Fibroblast of the conjunctiva (primary cell): ENCODE data around the gene DHRS7.

Source experiments
- DNase-seq: peaks from one replicate; pipeline ENCODE4 v3.0.0-alpha.2; 2010; ENCODE audit warnings: low read depth

The DHRS7 gene

DNA sequence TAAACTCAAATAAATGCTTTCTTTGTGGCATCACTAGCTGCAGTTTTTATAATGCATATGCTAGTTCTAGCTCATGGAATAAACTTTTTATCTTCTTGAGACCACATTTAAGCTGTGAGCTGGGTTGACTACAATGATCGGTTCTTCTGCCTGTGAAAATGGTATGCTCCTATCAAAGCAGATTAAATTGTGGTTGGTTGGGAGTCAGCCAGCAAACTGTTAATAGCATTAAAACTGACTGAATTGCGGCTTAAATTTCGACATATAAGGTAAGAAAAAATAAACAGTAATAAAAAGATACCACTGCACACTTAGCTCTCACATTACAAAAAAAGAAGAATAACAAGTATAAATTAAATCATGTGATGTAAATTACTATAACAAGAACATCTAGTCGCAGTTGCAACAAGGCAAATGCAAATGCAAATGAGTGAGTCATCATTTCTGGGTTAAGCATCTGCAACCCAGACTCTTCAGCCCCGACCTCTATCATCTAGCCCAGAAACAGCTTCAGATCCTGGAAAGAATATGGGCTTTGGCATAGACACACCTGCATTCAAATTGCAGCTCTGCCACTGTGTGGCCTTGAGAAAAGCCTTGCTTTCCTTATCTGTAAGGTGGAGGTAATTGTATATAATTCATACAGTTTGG, 19.8 kb upstream of the DHRS7 start:
- DNase-seq, result no peak

DNA sequence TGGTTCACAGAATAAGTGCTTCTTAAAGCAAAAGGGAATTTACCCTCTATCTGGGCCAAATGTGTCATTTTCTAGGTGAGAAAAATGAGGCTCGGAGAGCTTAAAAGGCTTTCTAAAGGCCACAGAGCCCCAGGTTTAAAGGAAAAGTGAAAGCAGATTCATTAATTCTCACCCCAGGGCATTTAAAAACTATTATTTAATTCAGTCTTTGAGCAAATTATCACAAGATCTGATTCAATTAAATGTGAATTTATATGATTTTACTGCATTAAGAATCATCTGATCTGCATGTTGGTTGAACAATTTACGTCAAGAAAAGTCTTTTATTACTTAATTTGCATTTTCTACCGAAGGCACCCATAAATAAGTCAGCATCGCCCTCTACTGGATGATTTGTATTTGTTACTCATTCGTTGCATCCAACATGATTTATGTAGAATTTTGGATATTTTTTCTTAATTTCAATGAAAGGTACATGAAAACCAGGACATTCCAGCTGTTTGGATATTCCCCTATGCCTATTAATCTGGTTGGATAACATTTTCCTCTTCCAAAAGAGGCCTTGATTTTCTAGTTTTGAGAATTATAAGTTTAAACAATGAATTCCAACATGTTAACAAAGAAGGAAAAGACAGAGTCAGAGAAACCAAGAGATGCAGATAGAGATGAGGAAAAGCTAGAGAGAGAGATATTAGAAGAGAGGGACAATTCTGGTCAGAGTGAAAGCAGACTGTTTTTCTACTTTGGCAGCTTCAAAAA, 19.1 kb upstream of the DHRS7 start:
- DNase-seq, result peak; percentile 75

DNA sequence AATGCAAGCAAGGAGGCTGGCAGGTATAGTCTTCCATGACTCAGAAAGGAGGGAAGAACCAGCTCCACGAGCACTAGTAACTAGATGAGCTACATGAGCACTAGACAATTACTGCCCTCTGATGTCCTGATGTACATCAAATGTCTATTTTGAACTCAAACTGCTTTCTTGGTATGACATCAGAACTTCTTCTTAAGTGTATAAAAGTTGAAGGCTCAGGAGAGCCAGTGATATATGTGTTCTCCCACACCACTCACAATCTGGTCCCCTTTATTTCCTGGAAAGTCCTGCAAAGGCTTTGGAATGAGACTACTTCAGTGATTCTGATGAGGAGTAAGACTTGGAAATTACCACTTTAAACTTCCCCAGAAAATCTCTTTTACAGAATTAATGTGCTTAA, 18.5 kb upstream of the DHRS7 start:
- DNase-seq, result no peak

DNA sequence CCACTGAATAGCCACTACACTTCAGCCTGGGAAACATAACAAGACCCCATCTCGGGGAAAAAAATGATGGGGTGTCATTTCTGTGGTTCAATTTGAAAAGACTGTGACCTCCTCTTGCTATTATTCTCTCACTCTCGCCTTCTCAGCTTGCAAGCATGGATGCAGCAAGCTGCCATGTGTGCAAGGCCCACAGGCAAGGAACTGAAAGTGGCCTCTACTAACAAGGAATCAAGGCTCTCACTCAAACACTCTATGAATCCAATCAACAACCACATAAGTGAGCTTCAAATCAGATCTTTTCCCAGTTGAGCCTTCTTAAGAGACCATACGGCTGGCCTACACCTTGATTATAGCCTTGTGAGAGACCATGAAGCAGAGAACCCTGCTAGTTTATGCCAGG, 17.9 kb upstream of the DHRS7 start:
- DNase-seq, result no peak

DNA sequence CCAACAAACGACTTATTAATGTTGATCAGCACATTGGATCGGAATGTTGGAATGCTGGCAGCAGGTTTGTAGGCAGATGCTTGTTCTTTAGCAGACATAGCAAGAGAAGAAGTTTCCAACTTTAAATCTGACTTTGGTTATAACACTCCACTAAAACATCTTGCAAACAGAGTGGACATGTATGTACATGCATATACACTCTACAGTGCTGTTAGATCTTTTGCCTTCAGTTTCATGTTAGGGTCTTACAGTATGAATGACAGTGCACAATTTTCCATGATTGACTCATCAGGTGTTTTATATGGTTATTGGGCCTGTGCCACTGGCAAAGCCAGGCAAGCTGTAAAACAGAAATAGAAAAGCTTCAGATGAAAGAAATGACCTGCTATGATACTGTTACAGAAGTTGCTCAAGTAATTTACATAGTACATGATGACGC, 14.3 kb upstream of the DHRS7 start:
- no peak for DNase-seq

DNA sequence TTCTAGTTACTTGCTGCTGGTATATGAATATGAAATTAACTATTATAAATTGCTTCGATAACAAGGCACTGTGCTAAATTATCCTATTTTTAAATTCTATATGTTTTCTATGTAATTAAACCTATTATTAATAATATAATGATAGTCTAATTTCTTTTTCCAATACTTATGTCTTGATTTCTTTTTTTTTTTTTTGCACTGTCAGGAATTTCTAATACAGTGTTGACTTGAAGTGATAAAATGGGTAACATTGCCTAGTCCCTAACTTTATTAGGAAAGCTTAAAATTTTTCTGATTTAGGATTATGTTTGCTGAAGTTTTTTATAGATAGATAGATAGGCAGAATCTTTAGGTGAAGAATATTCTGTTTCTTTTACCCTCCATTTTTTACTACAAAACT, 13.6 kb upstream of the DHRS7 start:
- DNase-seq, result no peak

DNA sequence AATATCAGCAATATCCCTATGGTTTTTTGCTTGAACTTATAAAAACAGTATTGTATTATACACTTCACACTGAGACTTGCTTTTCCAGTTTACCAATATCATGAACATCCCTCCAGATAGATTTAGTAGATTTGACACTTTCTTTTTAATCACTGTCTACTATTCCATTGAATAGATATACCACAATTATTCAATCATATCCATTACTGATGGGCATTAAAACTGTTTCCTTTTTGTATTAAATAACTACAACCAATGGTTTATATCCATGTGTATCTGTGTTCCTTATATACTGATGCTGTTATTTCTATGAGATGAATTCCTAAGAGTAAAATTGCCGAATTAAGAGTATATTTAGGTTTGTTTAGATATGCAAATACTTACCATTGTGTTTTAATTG, 13.0 kb upstream of the DHRS7 start:
- DNase-seq, result no peak

DNA sequence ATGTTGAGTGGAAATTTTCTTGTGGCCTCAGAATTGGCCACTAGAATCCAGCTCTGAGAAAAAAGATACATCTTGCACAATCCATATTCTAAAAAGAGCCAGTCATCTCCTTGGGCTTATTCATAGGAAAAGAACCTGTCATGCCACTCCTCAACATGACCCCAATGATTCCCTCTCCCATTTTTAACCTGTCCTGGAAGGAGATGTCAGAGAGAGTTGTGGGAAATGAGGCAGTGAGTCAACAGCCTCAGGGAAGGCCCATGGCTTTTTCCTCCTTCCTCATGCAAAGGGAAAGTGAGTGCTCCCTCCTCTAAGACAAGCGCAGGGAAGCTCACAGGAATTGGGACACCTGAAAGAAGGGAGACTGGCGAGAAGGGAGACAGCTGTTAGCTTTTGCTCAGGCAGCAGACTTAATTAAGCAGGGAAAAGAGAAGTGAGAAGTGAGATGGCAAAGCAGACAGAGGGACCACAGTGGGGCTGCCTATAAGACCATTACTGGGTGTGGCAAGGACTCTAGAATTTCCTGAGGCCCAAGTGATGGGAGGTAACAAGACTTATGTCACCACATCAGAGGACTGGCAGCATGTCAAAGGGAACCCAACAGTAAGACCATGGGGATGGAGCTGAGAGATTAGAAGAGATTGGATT, 10.2 kb upstream of the DHRS7 start:
- no peak for DNase-seq

DNA sequence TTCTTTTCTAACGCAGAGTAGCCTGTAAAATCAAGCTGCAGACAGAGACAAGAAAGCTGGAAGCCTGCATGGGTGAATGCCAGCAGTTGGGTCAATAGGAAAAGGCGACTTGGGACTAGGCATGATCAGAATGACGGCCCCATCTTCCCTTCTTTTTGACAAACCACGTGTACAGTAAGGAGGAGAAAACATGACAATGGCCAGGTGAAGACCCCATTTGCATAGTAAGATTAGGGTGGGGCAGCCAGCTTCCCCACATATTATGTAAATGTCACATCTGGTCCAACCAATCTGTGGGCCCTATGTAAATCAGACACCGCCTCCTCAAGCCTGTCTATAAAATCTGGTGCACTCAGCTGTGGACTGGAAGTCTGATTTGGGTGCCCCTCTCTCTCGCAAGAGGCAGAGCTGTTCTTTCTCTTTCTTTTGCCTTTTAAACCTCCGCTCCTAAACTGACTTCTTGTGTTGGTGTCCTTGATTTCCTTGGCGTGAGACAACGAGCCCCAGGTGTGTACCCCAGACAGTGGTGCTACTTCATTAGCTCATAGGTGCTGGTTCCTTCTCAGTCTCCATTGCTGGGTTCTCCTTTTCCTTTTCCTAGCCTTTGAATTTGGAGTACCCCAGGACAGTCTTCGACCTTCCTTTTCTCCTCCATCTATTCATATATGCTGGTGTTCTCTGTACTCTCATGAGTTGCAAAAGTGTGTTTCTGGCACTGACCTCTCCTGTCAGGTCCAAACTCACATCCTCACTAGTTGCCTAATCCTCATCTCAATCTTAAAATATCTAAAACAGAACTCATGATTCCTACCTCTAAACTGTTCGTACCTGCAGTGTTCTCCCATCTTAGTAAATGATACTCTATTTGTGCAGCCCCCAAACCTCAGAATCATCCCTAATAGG, 9.4 kb upstream of the DHRS7 start:
- DNase-seq, result no peak

DNA sequence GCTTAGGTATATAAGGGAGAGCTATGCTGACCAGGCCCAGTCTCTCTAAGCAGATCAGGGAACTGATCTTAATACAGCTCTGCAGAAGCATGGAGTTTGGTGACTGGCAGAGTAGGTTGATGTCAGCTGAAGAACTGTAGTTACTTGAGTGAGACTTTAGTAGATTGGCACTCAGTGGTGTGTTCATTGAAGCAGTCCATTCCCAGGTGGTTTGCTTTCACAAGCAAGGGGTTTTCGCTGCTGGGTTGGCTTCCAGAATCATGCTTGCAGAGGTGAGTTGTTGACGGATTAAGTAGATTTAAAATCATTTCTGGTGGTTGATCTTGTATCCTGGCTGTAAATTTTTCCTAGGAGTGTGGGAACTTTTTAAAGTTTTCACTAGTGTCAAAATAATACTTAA, 6.5 kb upstream of the DHRS7 start:
- no peak for DNase-seq

DNA sequence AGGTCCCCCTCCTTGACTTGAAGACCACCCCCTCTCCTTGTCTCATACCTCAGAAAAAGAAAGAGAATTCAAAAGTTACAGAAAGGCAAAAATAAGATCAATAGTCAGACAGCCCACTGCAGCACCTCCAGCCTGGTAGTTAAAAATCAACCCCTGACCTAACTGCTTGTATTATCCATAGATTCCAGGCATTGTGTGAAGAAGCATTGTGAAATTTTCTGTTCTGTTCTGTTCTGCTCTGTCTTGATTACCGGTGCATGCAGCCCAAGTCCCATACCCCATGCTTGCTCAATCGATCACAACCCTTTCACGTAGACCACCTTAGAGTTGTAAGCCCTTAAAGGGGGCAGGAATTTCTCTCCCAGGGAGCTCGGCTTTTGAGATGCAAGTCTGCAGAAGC, 5.8 kb upstream of the DHRS7 start:
- no peak for DNase-seq

DNA sequence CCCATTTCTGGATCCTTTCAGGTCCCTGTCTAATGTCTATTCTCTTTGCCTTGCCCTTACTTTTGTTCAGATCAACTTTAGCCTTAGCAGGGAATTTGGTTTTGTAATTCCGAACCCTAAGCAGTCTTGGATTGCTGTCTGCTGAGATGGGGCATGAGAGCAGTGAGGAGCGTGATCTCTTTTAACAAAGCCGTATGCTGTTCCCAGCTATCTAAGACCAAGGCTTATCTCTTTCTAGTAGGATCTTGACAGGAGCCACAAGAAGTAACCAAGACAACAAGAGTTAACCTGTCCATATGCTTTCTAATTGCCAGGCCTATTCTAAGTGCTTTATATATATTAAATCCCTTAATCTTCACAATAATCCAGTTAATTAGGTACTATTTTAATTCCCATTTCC, 4.5 kb upstream of the DHRS7 start:
- DNase-seq, result no peak

DNA sequence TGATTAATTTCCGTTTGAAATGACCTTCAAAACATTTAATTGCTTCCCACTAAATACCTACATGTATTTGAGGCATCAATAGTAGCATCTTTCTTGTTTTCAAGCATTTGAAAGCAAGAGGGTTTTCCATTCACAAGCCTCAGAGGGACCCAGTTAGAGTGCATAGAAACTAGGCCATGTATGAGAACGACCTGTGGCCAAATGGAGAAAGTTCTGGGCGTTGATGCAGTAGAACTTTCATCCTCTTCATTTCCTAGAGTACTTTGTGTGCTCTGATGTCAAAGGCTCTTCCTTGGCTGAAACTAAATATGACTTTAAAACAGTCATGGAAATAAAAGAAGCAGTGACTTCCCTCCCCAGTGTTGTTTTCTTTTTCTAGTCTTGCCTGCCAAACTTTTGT, 944 bp upstream of the DHRS7 start:
- no peak for DNase-seq

DNA sequence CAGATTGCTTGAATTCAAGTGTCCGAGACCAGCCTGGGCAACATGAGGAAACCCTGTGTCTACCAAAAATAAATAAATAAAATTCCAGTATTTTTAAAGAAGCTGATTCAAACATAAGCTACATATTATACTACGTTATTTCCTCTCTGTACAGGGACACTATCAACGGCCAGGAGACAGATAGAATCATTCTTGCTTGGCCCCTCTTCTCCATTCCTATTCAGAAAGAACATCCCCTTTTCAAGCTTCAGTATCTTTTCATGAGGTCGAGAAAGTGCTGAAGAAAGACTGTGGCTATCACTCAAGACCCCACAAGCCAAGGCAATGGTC, 314 bp upstream of the DHRS7 start:
- DNase-seq, result no peak

DNA sequence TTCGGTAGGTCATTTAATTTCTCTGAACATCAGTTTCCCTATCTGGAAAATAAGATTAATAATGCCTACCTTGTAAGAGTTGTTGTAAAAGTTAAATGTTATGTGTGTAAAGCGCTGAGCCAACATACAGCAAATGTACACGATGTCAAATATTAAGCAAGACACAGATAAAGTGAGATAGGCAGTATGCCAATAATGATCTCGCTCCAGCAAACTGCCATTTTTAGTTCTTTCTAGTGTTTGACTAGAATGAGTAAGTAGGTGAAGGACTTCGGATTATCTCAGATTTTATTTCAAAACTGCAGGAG, 840 bp downstream of the DHRS7 start:
- no peak for DNase-seq

DNA sequence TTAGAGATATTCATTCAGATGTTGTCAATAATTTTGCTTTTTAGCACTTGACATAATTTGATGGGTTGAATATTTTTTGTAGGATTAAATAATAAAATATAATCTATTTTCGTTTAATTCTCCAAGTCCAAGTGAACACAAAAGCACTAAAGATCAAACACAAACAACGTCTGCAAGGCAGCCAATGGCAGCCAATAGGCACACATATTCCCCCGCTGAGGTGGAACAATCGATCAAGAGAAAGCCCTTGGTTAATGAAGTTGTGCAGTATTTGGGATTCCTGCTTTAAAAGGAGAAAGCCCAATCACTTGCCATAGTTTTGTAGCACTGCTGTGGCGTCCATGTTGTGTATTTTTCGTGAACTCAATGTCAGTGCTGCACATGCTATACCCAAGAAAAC, 1.5 kb downstream of the DHRS7 start:
- DNase-seq, result no peak

DNA sequence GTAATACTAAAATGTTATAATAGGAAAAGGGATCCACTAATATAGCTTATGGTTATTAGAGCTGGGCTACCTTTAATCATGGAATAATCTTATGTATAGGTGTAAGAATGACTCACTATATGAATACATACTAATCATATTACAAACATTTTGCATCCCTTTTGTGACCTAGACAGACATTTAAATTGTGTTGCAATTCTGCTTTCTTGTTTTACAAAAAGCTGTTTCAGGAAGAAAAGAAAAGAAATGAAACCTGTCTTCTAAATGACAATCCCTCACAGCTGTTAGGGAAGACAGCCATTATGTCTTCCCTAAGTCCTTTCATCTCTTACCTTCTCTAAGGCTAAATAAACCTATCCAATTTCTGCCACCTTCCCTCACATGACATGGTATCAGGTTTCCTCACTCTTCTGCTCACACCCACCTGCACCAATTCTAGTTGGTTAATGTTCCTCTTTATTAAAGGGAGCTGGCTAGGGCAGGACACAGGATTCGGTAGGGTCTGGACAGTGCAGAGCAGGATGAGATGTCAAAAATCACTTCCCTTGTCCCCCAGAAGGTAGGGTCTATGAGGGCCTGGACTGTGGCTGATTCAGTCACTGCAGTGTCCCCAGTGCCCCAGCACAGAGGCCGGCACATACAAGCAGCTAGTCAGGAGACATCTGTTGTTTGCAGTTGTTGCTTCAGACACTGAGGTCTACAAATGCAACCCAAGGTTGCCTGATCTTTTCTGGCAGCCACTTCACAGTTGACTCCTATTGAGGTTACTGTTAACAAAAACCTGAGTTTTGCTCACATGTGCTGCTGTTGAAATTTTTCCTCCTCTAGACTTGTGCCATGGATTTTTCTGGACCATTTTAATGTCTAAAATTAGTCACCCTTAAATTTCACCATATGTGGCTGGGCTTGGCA, 3.7 kb downstream of the DHRS7 start:
- DNase-seq, result no peak

DNA sequence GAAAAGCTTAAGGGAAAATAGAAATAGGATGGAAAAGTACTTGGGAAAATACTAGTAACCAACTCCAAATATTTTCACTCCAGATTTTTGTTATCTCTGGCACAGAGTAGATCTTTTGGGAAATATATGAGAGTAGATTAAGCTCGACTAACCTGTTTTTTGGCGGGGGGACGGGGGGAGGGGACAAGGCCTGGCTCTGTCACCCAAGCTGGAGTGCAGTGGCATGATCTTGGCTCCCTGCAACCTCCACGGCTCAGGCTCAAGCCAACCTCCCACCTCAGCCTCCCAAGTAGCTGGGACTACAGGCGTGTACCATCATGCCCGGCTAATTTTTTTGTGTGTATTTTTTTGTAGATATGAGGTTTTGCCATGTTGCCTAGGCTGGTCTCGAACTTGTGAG, 4.8 kb downstream of the DHRS7 start:
- no peak for DNase-seq

DNA sequence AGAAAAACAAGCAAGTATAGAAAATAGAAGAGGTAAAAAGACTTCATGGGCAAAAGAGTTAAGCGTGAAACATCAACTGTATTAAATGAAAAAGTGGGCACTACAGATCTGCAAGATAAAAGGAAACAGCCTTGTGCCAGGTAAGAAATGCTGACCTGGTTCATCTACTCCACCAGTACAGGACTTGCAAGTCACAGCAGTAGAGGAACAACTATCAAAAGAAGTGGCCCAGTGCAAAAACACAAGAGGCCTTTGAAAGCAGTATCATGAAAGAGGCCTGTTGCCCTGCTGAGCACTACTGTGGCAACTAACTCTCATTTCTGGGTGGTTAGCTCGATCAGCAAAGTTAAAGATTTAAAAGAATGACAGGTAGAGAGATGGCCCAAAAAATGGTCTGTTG, 10.5 kb downstream of the DHRS7 start:
- DNase-seq, result no peak

DNA sequence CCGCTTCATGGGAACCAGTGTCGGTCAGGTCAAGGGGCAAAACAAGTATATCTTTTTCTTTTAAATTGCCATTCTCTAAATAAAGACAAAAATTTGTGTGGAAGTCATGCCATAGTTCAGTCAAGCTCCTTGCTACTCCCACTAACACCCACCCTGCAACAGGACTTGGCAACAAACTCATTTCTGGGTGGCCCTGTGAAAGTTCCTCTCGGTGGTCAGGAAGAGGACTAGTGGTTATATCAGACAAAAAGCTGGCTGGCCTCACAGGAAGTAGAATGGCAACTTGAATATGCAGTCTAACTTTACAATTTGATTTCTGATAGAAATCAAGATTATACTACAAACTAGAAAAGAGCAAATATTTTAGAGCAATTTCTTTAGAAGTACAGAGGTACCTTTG, 11.2 kb downstream of the DHRS7 start:
- DNase-seq, result no peak

DNA sequence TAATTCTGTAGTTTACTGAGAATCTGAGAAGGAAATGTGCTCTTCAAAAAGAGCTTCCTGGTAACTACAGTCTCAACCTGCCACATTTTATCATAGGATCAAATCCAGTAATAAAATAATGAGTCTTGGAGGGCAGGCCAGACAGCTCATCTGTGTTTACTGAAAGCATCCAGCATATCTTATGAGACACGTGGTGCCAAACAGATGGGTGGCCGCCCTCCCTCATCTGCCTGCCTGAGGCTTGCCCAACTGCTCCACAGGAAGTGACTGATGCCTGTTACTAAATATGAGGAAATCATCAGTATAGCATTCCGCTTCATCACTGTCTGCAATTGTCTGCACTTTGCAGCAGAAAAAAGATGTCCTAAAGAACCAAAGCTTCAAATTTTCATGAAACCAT, 13.5 kb downstream of the DHRS7 start:
- DNase-seq, result peak; percentile 82

DNA sequence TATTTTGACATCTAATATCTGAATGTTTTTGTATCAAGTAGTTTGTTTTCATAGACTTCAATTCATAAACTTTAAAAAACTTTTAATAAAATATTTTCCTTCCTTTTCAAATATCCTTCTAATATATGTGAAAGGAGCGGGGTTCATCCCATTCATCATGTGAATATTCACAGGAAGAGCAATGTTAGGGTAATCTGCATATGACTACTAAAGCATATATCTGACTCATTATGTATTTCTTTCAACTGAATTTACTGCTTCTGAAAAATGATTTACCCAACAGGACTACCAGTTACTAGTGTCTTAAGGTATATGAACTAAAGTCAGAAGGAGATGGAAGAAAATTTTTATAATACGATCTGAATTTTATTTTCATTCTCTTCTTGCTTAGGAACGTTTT, 30.5 kb downstream of the DHRS7 start:
- no peak for DNase-seq
